H1 (cell line): ENCODE measurements around the gene SERPINA10. TPM values are rescaled to one million over a fixed set of nuclear protein-coding genes. Genes with fewer than 3 reads are reported as not detected.

Experiments
- CTCF ChIA-PET: fragments of 300-600 bp; sonication (Branson Sonifier 250); formaldehyde crosslinking; loops from one replicate; lab custom pipeline; 2021; ENCODE audit not compliant: partially characterized antibody; lab: Charles Lee
- POLR2A ChIA-PET: fragments of 300-600 bp; sonication (Branson Sonifier 250); formaldehyde crosslinking; loops from one replicate; lab custom pipeline; 2021; ENCODE audit warnings: inconsistent platforms; ENCODE audit not compliant: partially characterized antibody; lab: Charles Lee
- DNase-seq, 2 experiments: peaks; one replicate each; pipeline versions ENCODE4 v3.0.0 to v3.0.0-alpha.2; 2010 to 2022; ENCODE audit warnings: low spot score in 2 of 2, low read depth in 1 of 2, mixed read lengths in 1 of 2
- FAIRE-seq: peaks from 2 replicates; lab custom pipeline; 2011; peaks lifted over from hg19 to GRCh38; lab: Jason Lieb, UNC
- H2AFZ ChIP-seq: 2 replicates; pipeline ENCODE4 v1.8.1; 2012; ENCODE audit warnings: low read length, inconsistent platforms
- H2AK5ac ChIP-seq: 2 replicates; pipeline ENCODE4 v1.6.1; 2013; ENCODE audit warnings: low read depth, low read length
- H2BK120ac ChIP-seq: replicated peaks from 2 replicates; pipeline ENCODE3; 2013; ENCODE audit warnings: low read depth, low read length, inconsistent platforms
- H2BK12ac ChIP-seq: 2 replicates; pipeline ENCODE4 v1.6.1; 2013; ENCODE audit warnings: low read depth, low read length
- H2BK15ac ChIP-seq: 2 replicates; pipeline ENCODE4 v1.6.1; 2013; ENCODE audit warnings: low read length
- H2BK20ac ChIP-seq: 2 replicates; pipeline ENCODE4 v1.6.1; 2013; ENCODE audit warnings: low read length
- H2BK5ac ChIP-seq: 2 replicates; pipeline ENCODE4 v1.6.1; 2013; ENCODE audit warnings: low read depth, low read length
- H3K14ac ChIP-seq: 2 replicates; pipeline ENCODE4 v1.6.1; 2013; ENCODE audit warnings: inconsistent platforms; ENCODE audit not compliant: insufficient read length
- H3K18ac ChIP-seq: 2 replicates; pipeline ENCODE4 v1.6.1; 2013; ENCODE audit warnings: low read length; ENCODE audit errors: extremely low read depth
- H3K23ac ChIP-seq: 2 replicates; pipeline ENCODE4 v1.6.1; 2013; ENCODE audit warnings: inconsistent platforms; ENCODE audit not compliant: insufficient read length
- H3K23me2 ChIP-seq: 2 replicates; pipeline ENCODE4 v1.6.1; 2013; ENCODE audit warnings: low read depth, low read length
- H3K27ac ChIP-seq: 2 replicates; pipeline ENCODE4 v1.6.1; 2011; ENCODE audit warnings: low read depth, low read length, inconsistent platforms
- H3K27me3 ChIP-seq, 4 experiments: replicated peaks in 1 of 4; 1 replicate in 1 of 4; 2 replicates in 3 of 4; pipeline versions ENCODE4 v1.6.1 to v1.8.1; 2011 to 2013; ENCODE audit warnings: low read length in 3 of 4, mild to moderate bottlenecking in 3 of 4, inconsistent platforms in 2 of 4, mixed read lengths in 2 of 4, moderate library complexity in 1 of 4; ENCODE audit not compliant: control insufficient read depth in 3 of 4, insufficient read depth in 3 of 4; ENCODE audit errors: extremely low read depth in 1 of 4
- H3K36me3 ChIP-seq, 4 experiments: 2 replicates each; pipeline versions ENCODE4 v1.6.1 to v1.8.1; 2011 to 2013; ENCODE audit warnings: mild to moderate bottlenecking in 4 of 4, low read length in 3 of 4, moderate library complexity in 2 of 4, control low read depth in 1 of 4, inconsistent platforms in 1 of 4; ENCODE audit not compliant: insufficient read depth in 4 of 4, control insufficient read depth in 2 of 4
- H3K4ac ChIP-seq: replicated peaks from 2 replicates; pipeline ENCODE3; 2013; ENCODE audit warnings: low read length, low read depth, mixed read lengths, inconsistent platforms; ENCODE audit not compliant: insufficient read length
- H3K4me1 ChIP-seq, 4 experiments: replicated peaks in 1 of 4; 1 replicate in 1 of 4; 2 replicates in 3 of 4; pipeline versions ENCODE4 v1.6.1 to v1.8.1; 2011 to 2013; ENCODE audit warnings: low read length in 3 of 4, inconsistent platforms in 2 of 4, mixed read lengths in 1 of 4; ENCODE audit not compliant: insufficient read depth in 4 of 4, control insufficient read depth in 3 of 4
- H3K4me2 ChIP-seq, 2 experiments: 2 replicates each; pipeline versions ENCODE4 v1.6.1 to v1.8.1; 2011 to 2013; ENCODE audit warnings: low read depth in 2 of 2, low read length in 2 of 2, control low read depth in 1 of 2, inconsistent platforms in 1 of 2, mild to moderate bottlenecking in 1 of 2; ENCODE audit not compliant: insufficient read depth in 1 of 2
- H3K4me3 ChIP-seq, 4 experiments: fragments of 200-600, 300-600 bp in 1 of 4; sonication (generic), shearing (Covaris generic), sonication (Bioruptor Twin) in 1 of 4; 2 replicates each; pipeline versions ENCODE4 v1.5.1 to v1.8.1; 2011 to 2016; ENCODE audit warnings: low read length in 4 of 4, low read depth in 3 of 4, control low read depth in 2 of 4, inconsistent platforms in 2 of 4, mild to moderate bottlenecking in 2 of 4, mixed read lengths in 1 of 4, moderate library complexity in 1 of 4; ENCODE audit not compliant: insufficient read depth in 2 of 4; ENCODE audit errors: extremely low read depth in 1 of 4
- H3K56ac ChIP-seq: replicated peaks from 2 replicates; pipeline ENCODE3; 2013; ENCODE audit warnings: low read depth, mild to moderate bottlenecking, mixed read lengths, low read length, inconsistent platforms; ENCODE audit not compliant: insufficient read length
- H3K79me1 ChIP-seq: 2 replicates; pipeline ENCODE4 v1.6.1; 2013; ENCODE audit warnings: low read depth, low read length, control low read depth
- H3K79me2 ChIP-seq, 2 experiments: 2 replicates each; pipeline versions ENCODE4 v1.6.1 to v1.8.1; 2012 to 2013; ENCODE audit warnings: low read length in 2 of 2, mild to moderate bottlenecking in 2 of 2, inconsistent platforms in 1 of 2; ENCODE audit not compliant: insufficient read depth in 2 of 2, control insufficient read depth in 1 of 2
- H3K9ac ChIP-seq, 4 experiments: replicated peaks in 1 of 4; 1 replicate in 1 of 4; 2 replicates in 3 of 4; pipeline versions ENCODE4 v1.6.1 to v1.8.1; 2011 to 2013; ENCODE audit warnings: low read depth in 3 of 4, low read length in 3 of 4, control low read depth in 2 of 4, mild to moderate bottlenecking in 2 of 4, moderate library complexity in 2 of 4, inconsistent platforms in 1 of 4; ENCODE audit errors: extremely low read depth in 1 of 4
- H3K9me3 ChIP-seq, 2 experiments: 2 replicates each; pipeline versions ENCODE4 v1.6.1 to v1.8.1; 2012 to 2013; ENCODE audit warnings: mild to moderate bottlenecking in 2 of 2, moderate library complexity in 2 of 2, control low read depth in 1 of 2, inconsistent platforms in 1 of 2, low read depth in 1 of 2, low read length in 1 of 2, mixed read lengths in 1 of 2; ENCODE audit not compliant: insufficient read depth in 2 of 2
- H4K20me1 ChIP-seq, 2 experiments: replicated peaks in 1 of 2; 2 replicates each; pipeline versions ENCODE3 to v1.8.1; 2011 to 2013; ENCODE audit warnings: inconsistent platforms in 2 of 2, low read length in 2 of 2, mild to moderate bottlenecking in 1 of 2; ENCODE audit not compliant: insufficient read depth in 2 of 2, control insufficient read depth in 1 of 2
- H4K5ac ChIP-seq: 2 replicates; pipeline ENCODE4 v1.6.1; 2013; ENCODE audit warnings: low read length, low read depth, mixed read lengths, inconsistent platforms; ENCODE audit not compliant: insufficient read length
- H4K8ac ChIP-seq: 2 replicates; pipeline ENCODE4 v1.8.0; 2013; ENCODE audit warnings: mild to moderate bottlenecking, moderate library complexity, low read length, inconsistent platforms; ENCODE audit not compliant: insufficient read depth; ENCODE audit errors: extremely low read depth
- H4K91ac ChIP-seq: replicated peaks from 2 replicates; pipeline ENCODE3; 2013; ENCODE audit warnings: low read length, mixed read lengths, inconsistent platforms; ENCODE audit not compliant: insufficient read length
- CTCF ChIP-seq, 3 experiments: IDR thresholded peaks; 1 replicate in 2 of 3; 2 replicates in 1 of 3; pipeline versions ENCODE4 v1.5.1 to v1.6.1; 2011; ENCODE audit warnings: low read length in 3 of 3, mild to moderate bottlenecking in 3 of 3, inconsistent platforms in 2 of 3, low read depth in 1 of 3, moderate library complexity in 1 of 3; ENCODE audit not compliant: insufficient read depth in 1 of 3; ENCODE audit errors: control extremely low read depth in 1 of 3
- RBBP5 ChIP-seq: IDR thresholded peaks from 2 replicates; pipeline ENCODE4 v1.7.1; 2012; ENCODE audit warnings: low read depth, mild to moderate bottlenecking, inconsistent platforms, low read length, moderate library complexity, borderline replicate concordance
- TAF1 ChIP-seq: IDR thresholded peaks from 2 replicates; pipeline ENCODE4 v1.6.1; 2011; ENCODE audit warnings: mild to moderate bottlenecking, low read depth, low read length
- TEAD4 ChIP-seq: IDR thresholded peaks from 2 replicates; pipeline ENCODE4 v1.6.1; 2012; ENCODE audit warnings: low read depth, low read length, inconsistent platforms, mixed read lengths
- polyA plus RNA-seq, 7 experiments: library from polyadenylated mRNA; depleted of rRNA in 3 of 7; stranded (reverse) in 5 of 7; unstranded in 2 of 7; fragments of >200 nt in 5 of 7; fragments of 200-250 nt in 2 of 7; gene quantifications; 1 replicate in 5 of 7; 2 replicates in 1 of 7; 4 replicates in 1 of 7; pipeline versions ENCODE4 v1.2.1 to v1.2.3, GENCODE V29; 2011 to 2013; ENCODE audit warnings: missing spikeins in 2 of 7, mixed read lengths in 2 of 7
- total RNA-seq: library from RNA; stranded (reverse); fragmentation: NEBNext Ultra II Directional; extraction: Animal tissue kit (Norgen Biotek cat#: 25700); gene quantifications from 2 replicates; pipeline ENCODE4 v1.2.1, GENCODE V29; 2021

The SERPINA10 gene
- total and polyA plus RNA-seq, 2 of the 8 experiments (the other 6 are each of a cell fraction or from before 2014, with no cell fraction given), result not detected

GRCh38 chr14:94332587-94332986, 39.5 kb upstream of the SERPINA10 start:
- Histone ChIP-seq H3K4ac (no peak overlapping the region), H3K4me2 (no peak overlapping the region), H3K9me3 (no peaks in the 10 kb centered on the region), H2AK5ac (no peak overlapping the region), H3K79me2 (no peaks in the 10 kb centered on the region), H3K23me2 (no peaks in the 10 kb centered on the region), H3K27ac (no peak overlapping the region), H2BK15ac (no peak overlapping the region), H3K56ac (no peak overlapping the region), H4K8ac (no peak overlapping the region), H2BK20ac (no peak overlapping the region), H3K4me1 (no peaks in the 10 kb centered on the region), H2BK5ac (no peak overlapping the region), H4K20me1 (no peaks in the 10 kb centered on the region), H3K27me3 (0 out of 7 replicates have a peak, but pooled peaks cover 0 to 2% (median 0%) of the 10 kb centered on the region in 4 experiments), H3K23ac (no peak overlapping the region), H3K4me3 (no peak overlapping the region), H3K18ac (no peak overlapping the region), H4K5ac (no peak overlapping the region), H4K91ac (no peak overlapping the region), H2BK120ac (no peak overlapping the region), H2AFZ (no peak overlapping the region), H3K36me3 (no peaks in the 10 kb centered on the region), H3K9ac (no peak overlapping the region), H3K79me1 (no peaks in the 10 kb centered on the region), H3K14ac (no peak overlapping the region), H2BK12ac (no peak overlapping the region)
- ChIA-PET POLR2A (no interaction called here), CTCF (interaction anchor here (1.0 to 3.9 kb wide), 4 partner anchors 12 to 87 kb away, joined by 3 to 13 read pairs (median 4); no protein-coding TSS in a partner anchor)
- DNase-seq, result no peak
- FAIRE-seq, result no peak
- TF ChIP-seq TAF1 (no peak), CTCF (IDR thresholded peaks at IDR 0.05; ENCODE audit: control extremely low read depth in 1 of 3, insufficient read depth in 1 of 3, low read depth in 1 of 3, low read length in 3 of 3) (no peak), RBBP5 (no peak), TEAD4 (no peak)
